Prostate gland (tissue), 2 donors: ENCODE measurements around the gene NEMF. TPM values are rescaled to one million over a fixed set of nuclear protein-coding genes. Genes with fewer than 3 reads are reported as not detected.
"Not testable (repeated sequence)": the region's sequence is repeated elsewhere in the genome, so short reads cannot be mapped to it uniquely, and the experiment has no call there.

Experiments
- DNase-seq: peaks from one replicate; pipeline ENCODE4 v3.0.0-alpha.2; 2019; ENCODE audit warnings: low spot score
- H3K27ac ChIP-seq, 2 donors: fragments of 200-600 bp; sonication (generic); 2 replicates each; pipeline ENCODE4 v1.5.1; 2017 to 2019
- H3K27me3 ChIP-seq: fragments of 200-600 bp; sonication (generic); replicated peaks from 2 replicates; pipeline ENCODE4 v1.5.1; 2019; ENCODE audit not compliant: insufficient read depth
- H3K36me3 ChIP-seq, 2 donors: fragments of 200-600 bp; sonication (generic); 1 replicate in 1 of 2; 2 replicates in 1 of 2; pipeline versions ENCODE4 v1.5.1 to v1.8.1; 2017 to 2019
- H3K4me1 ChIP-seq: fragments of 200-600 bp; sonication (generic); replicated peaks from 2 replicates; pipeline ENCODE4 v1.5.1; 2019
- H3K4me3 ChIP-seq, 2 donors: fragments of 200-600 bp; sonication (generic); 2 replicates each; pipeline ENCODE4 v1.5.1; 2017 to 2019
- H3K9me3 ChIP-seq: fragments of 200-600 bp; sonication (generic); 2 replicates; pipeline ENCODE4 v1.5.1; 2017
- CTCF ChIP-seq, 4 experiments: fragments of 200-600 bp in 2 of 4; fragments of 450-650 bp in 2 of 4; sonication (generic) in 2 of 4; IDR thresholded peaks; 1 replicate in 3 of 4; 2 replicates in 1 of 4; pipeline ENCODE4 v1.5.1; 2016 to 2019; ENCODE audit warnings: antibody characterized with exemption in 4 of 4, mild to moderate bottlenecking in 2 of 4, moderate library complexity in 2 of 4
- POLR2A ChIP-seq: fragments of 450-650 bp; IDR thresholded peaks from one replicate; pipeline ENCODE4 v1.6.1; 2016; ENCODE audit warnings: antibody characterized with exemption, mild to moderate bottlenecking
- POLR2AphosphoS5 ChIP-seq: sonication (generic); formaldehyde crosslinking; IDR thresholded peaks from one replicate; pipeline ENCODE4 v1.6.1; 2017; ENCODE audit warnings: antibody characterized with exemption
- WGBS: methylation state at CpG from one replicate; pipeline ENCODE4 v1.1.5; 2018; 5-methylcytosine and 5-hydroxymethylcytosine counted together
- intact Hi-C: fragments of 100-400 bp; cut with DNase I; formaldehyde crosslinking; loops from one replicate; pipeline ENCODE4 v1.14.2; 2022
- total RNA-seq, 2 donors: library from RNA; depleted of rRNA; stranded (reverse); fragments of >200 nt; gene quantifications; one replicate each; pipeline ENCODE4 v1.1.0, GENCODE V29; 2016

The NEMF gene
- total RNA-seq, 2 donors from 2014 or later = 63.9 to 71.7 TPM

GRCh38 chr14:49778421-49778820 lies 74.2 kb downstream of the NEMF start:
- no peak for DNase-seq
- H3K9me3 ChIP-seq = no peaks in the 10 kb centered on the region
- no peaks in the 10 kb centered on the region for H3K27me3 ChIP-seq
- no peak for TF ChIP-seq POLR2AphosphoS5
- TF ChIP-seq CTCF (IDR thresholded peaks at IDR 0.05) = no peak
- no peak for TF ChIP-seq POLR2A
- no peak overlapping the region for H3K27ac ChIP-seq
- intact Hi-C loops = no loop called here
- H3K4me1 ChIP-seq = no peaks in the 10 kb centered on the region
- H3K4me3 ChIP-seq = no peak overlapping the region
- 92% methylated on average over 2 of the region's 2 CpGs for WGBS
- peaks cover 0 to 7% of the 10 kb centered on the region in 2 donors for H3K36me3 ChIP-seq

- 90% methylated on average over 1 of the region's 1 CpG for WGBS
- no peak for DNase-seq
- Histone ChIP-seq H3K27ac (no peak overlapping the region), H3K36me3 (no peaks in the 10 kb centered on the region), H3K9me3 (no peaks in the 10 kb centered on the region), H3K27me3 (no peaks in the 10 kb centered on the region), H3K4me3 (no peak overlapping the region), H3K4me1 (no peaks in the 10 kb centered on the region)
- no peak for TF ChIP-seq POLR2AphosphoS5
- TF ChIP-seq POLR2A = no peak
- no peak for TF ChIP-seq CTCF (IDR thresholded peaks at IDR 0.05)
- intact Hi-C loops = no loop called here
These were observed 78.5 kb downstream of the NEMF start for GRCh38 chr14:49774106-49774505.

- intact Hi-C loops, H3K4me1 ChIP-seq, H3K27ac ChIP-seq, H3K36me3 ChIP-seq, H3K27me3 ChIP-seq, H3K4me3 ChIP-seq, H3K9me3 ChIP-seq, DNase-seq: not testable (repeated sequence)
- WGBS = 91% methylated on average over 10 of the region's 10 CpGs
These were observed 80.9 kb downstream of the NEMF start for GRCh38 chr14:49771691-49772090.

GRCh38 chr14:49770212-49770817 lies 82.3 kb downstream of the NEMF start:
- no peak for TF ChIP-seq POLR2A
- no peak for TF ChIP-seq CTCF (IDR thresholded peaks at IDR 0.05)
- no peak for TF ChIP-seq POLR2AphosphoS5
- no peaks in the 10 kb centered on the region for H3K9me3 ChIP-seq
- H3K27ac ChIP-seq = peak overlapping the region in 1 of 2 donors; percentile 1
- no peaks in the 10 kb centered on the region for H3K36me3 ChIP-seq
- no peaks in the 10 kb centered on the region for H3K27me3 ChIP-seq
- 45% methylated on average over 4 of the region's 4 CpGs for WGBS
- no peak for DNase-seq
- H3K4me3 ChIP-seq = peak overlapping the region in 1 of 2 donors; percentile 5
- intact Hi-C loops = no loop called here
- H3K4me1 ChIP-seq = no peaks in the 10 kb centered on the region

- Histone ChIP-seq H3K27ac (peak overlapping the region in 1 of 2 donors; percentile 91), H3K36me3 (no peaks in the 10 kb centered on the region), H3K27me3 (no peaks in the 10 kb centered on the region), H3K4me3 (peak overlapping the region; percentile 96 to 98), H3K9me3 (no peaks in the 10 kb centered on the region), H3K4me1 (no peaks in the 10 kb centered on the region)
- DNase-seq = no peak
- TF ChIP-seq POLR2AphosphoS5 = no peak
- no peak for TF ChIP-seq CTCF (IDR thresholded peaks at IDR 0.05)
- TF ChIP-seq POLR2A = no peak
- whole genome bisulfite sequencing = 49% methylated on average over 15 of the region's 15 CpGs
- intact Hi-C loops = loop anchor here (5.0 kb wide), 1 partner anchor 77 kb away; the partner anchor contains the start of gene KLHDC1
These were observed 82.9 kb downstream of the NEMF start for GRCh38 chr14:49769581-49770211.
